ENCODE results near the gene SLC6A18. TPM values are rescaled to one million over a fixed set of nuclear protein-coding genes. Genes with fewer than 3 reads are reported as not detected.
A peak's percentile ranks its signal among the peaks of the same experiment; 100 is the strongest.
"Not testable (repeated sequence)": the region's sequence is repeated elsewhere in the genome, so short reads cannot be mapped to it uniquely, and the experiment has no call there.

SLC6A18 gene
- total RNA-seq, 1 donor from 2014 or later, result not detected

- peak overlapping the region; percentile 35 for H3K27ac Mint-ChIP-seq
- H3K4me3 Mint-ChIP-seq (ENCODE audit: low read depth), result peak overlapping the region; percentile 24
- H3K27me3 Mint-ChIP-seq (ENCODE audit: low read depth), result no peaks in the 10 kb centered on the region
- H3K9me3 Mint-ChIP-seq, result no peaks in the 10 kb centered on the region
- H3K36me3 Mint-ChIP-seq (ENCODE audit: low read depth), result no peaks in the 10 kb centered on the region
- peaks cover 18% of the 10 kb centered on the region for H3K4me1 Mint-ChIP-seq (ENCODE audit: low read depth)
- DNase-seq (ENCODE audit: low spot score), result peak; percentile 45
- intact Hi-C loops (cut with micrococcal nuclease), result no loop called here
Observed at GRCh38 chr5:1255081-1255561, 29.9 kb downstream of the SLC6A18 start.

GRCh38 chr5:1256776-1257175 is 31.6 kb downstream of the SLC6A18 start:
- Mint-ChIP-seq H3K4me1 (ENCODE audit: low read depth) (peaks cover 18% of the 10 kb centered on the region), H3K9me3 (no peaks in the 10 kb centered on the region), H3K4me3 (ENCODE audit: low read depth) (no peak overlapping the region), H3K27me3 (ENCODE audit: low read depth) (no peaks in the 10 kb centered on the region), H3K27ac (no peak overlapping the region), H3K36me3 (ENCODE audit: low read depth) (no peaks in the 10 kb centered on the region)
- intact Hi-C loops (cut with micrococcal nuclease), result no loop called here
- DNase-seq (ENCODE audit: low spot score), result no peak

- Mint-ChIP-seq H3K9me3 (no peaks in the 10 kb centered on the region), H3K27ac (no peak overlapping the region), H3K36me3 (ENCODE audit: low read depth) (no peaks in the 10 kb centered on the region), H3K27me3 (ENCODE audit: low read depth) (no peaks in the 10 kb centered on the region), H3K4me1 (ENCODE audit: low read depth) (peaks cover 18% of the 10 kb centered on the region), H3K4me3 (ENCODE audit: low read depth) (no peak overlapping the region)
- DNase-seq (ENCODE audit: low spot score), result no peak
- intact Hi-C loops (cut with micrococcal nuclease), result no loop called here
Observed at GRCh38 chr5:1257363-1257762, 32.2 kb downstream of the SLC6A18 start.

- H3K36me3 Mint-ChIP-seq (ENCODE audit: low read depth), result no peaks in the 10 kb centered on the region
- H3K4me3 Mint-ChIP-seq (ENCODE audit: low read depth), result no peak overlapping the region
- H3K27me3 Mint-ChIP-seq (ENCODE audit: low read depth), result no peaks in the 10 kb centered on the region
- intact Hi-C loops (cut with micrococcal nuclease), result no loop called here
- peaks cover 18% of the 10 kb centered on the region for H3K4me1 Mint-ChIP-seq (ENCODE audit: low read depth)
- H3K27ac Mint-ChIP-seq, result no peak overlapping the region
- no peak for DNase-seq (ENCODE audit: low spot score)
- no peaks in the 10 kb centered on the region for H3K9me3 Mint-ChIP-seq
Observed at GRCh38 chr5:1257841-1258240, 32.7 kb downstream of the SLC6A18 start.

- H3K36me3 Mint-ChIP-seq (ENCODE audit: low read depth), result no peaks in the 10 kb centered on the region
- DNase-seq (ENCODE audit: low spot score), result no peak
- no peak overlapping the region for H3K27ac Mint-ChIP-seq
- no peaks in the 10 kb centered on the region for H3K9me3 Mint-ChIP-seq
- intact Hi-C loops (cut with micrococcal nuclease), result no loop called here
- H3K4me3 Mint-ChIP-seq (ENCODE audit: low read depth), result no peak overlapping the region
- H3K4me1 Mint-ChIP-seq (ENCODE audit: low read depth), result peaks cover 13% of the 10 kb centered on the region
- H3K27me3 Mint-ChIP-seq (ENCODE audit: low read depth), result no peaks in the 10 kb centered on the region
Observed at GRCh38 chr5:1259806-1260480, 34.8 kb downstream of the SLC6A18 start.

- H3K27me3 Mint-ChIP-seq (ENCODE audit: low read depth), result no peaks in the 10 kb centered on the region
- no peaks in the 10 kb centered on the region for H3K4me1 Mint-ChIP-seq (ENCODE audit: low read depth)
- intact Hi-C loops (cut with micrococcal nuclease), result no loop called here
- no peak for DNase-seq (ENCODE audit: low spot score)
- no peaks in the 10 kb centered on the region for H3K9me3 Mint-ChIP-seq
- no peaks in the 10 kb centered on the region for H3K36me3 Mint-ChIP-seq (ENCODE audit: low read depth)
- no peak overlapping the region for H3K27ac Mint-ChIP-seq
- no peak overlapping the region for H3K4me3 Mint-ChIP-seq (ENCODE audit: low read depth)
Observed at GRCh38 chr5:1261643-1262042, 36.5 kb downstream of the SLC6A18 start.

GRCh38 chr5:1262381-1262780 is 37.2 kb downstream of the SLC6A18 start:
- Mint-ChIP-seq H3K27ac (no peak overlapping the region), H3K4me1 (ENCODE audit: low read depth) (no peaks in the 10 kb centered on the region), H3K9me3 (no peaks in the 10 kb centered on the region), H3K36me3 (ENCODE audit: low read depth) (peaks cover under 1% of the 10 kb centered on the region), H3K27me3 (ENCODE audit: low read depth) (no peaks in the 10 kb centered on the region), H3K4me3 (ENCODE audit: low read depth) (no peak overlapping the region)
- no peak for DNase-seq (ENCODE audit: low spot score)
- intact Hi-C loops (cut with micrococcal nuclease), result no loop called here

GRCh38 chr5:1264211-1264610 is 39.0 kb downstream of the SLC6A18 start:
- Mint-ChIP-seq H3K9me3 (no peaks in the 10 kb centered on the region), H3K36me3 (ENCODE audit: low read depth) (peaks cover 3% of the 10 kb centered on the region), H3K27ac (no peak overlapping the region), H3K27me3 (ENCODE audit: low read depth) (no peaks in the 10 kb centered on the region), H3K4me3 (ENCODE audit: low read depth) (no peak overlapping the region), H3K4me1 (ENCODE audit: low read depth) (peaks cover 8% of the 10 kb centered on the region)
- intact Hi-C loops (cut with micrococcal nuclease), result no loop called here
- DNase-seq (ENCODE audit: low spot score), result no peak

- Mint-ChIP-seq H3K27me3 (ENCODE audit: low read depth) (no peaks in the 10 kb centered on the region), H3K4me3 (ENCODE audit: low read depth) (no peak overlapping the region), H3K27ac (no peak overlapping the region), H3K4me1 (ENCODE audit: low read depth) (peaks cover 8% of the 10 kb centered on the region), H3K9me3 (no peaks in the 10 kb centered on the region), H3K36me3 (ENCODE audit: low read depth) (peaks cover 3% of the 10 kb centered on the region)
- intact Hi-C loops (cut with micrococcal nuclease), result no loop called here
- no peak for DNase-seq (ENCODE audit: low spot score)
Observed at GRCh38 chr5:1265026-1265425, 39.8 kb downstream of the SLC6A18 start.

- H3K27ac Mint-ChIP-seq, result no peak overlapping the region
- intact Hi-C loops (cut with micrococcal nuclease), result no loop called here
Observed at GRCh38 chr5:1265461-1266455, 40.6 kb downstream of the SLC6A18 start.

GRCh38 chr5:1266791-1267190 is 41.6 kb downstream of the SLC6A18 start:
- no peak for DNase-seq (ENCODE audit: low spot score)
- no peaks in the 10 kb centered on the region for H3K27me3 Mint-ChIP-seq (ENCODE audit: low read depth)
- H3K36me3 Mint-ChIP-seq (ENCODE audit: low read depth), result peaks cover 8% of the 10 kb centered on the region
- intact Hi-C loops (cut with micrococcal nuclease), result no loop called here
- H3K4me1 Mint-ChIP-seq (ENCODE audit: low read depth), result peaks cover 8% of the 10 kb centered on the region
- no peaks in the 10 kb centered on the region for H3K9me3 Mint-ChIP-seq
- H3K27ac Mint-ChIP-seq, result no peak overlapping the region
- no peak overlapping the region for H3K4me3 Mint-ChIP-seq (ENCODE audit: low read depth)

More at GRCh38 chr5:1265461-1266455, 40.6 kb downstream of the SLC6A18 start:
- peaks cover 6% of the 10 kb centered on the region for H3K36me3 Mint-ChIP-seq (ENCODE audit: low read depth)
- peaks cover 8% of the 10 kb centered on the region for H3K4me1 Mint-ChIP-seq (ENCODE audit: low read depth)
- no peaks in the 10 kb centered on the region for H3K9me3 Mint-ChIP-seq
- no peak overlapping the region for H3K4me3 Mint-ChIP-seq (ENCODE audit: low read depth)
- DNase-seq (ENCODE audit: low spot score), result no peak
- no peaks in the 10 kb centered on the region for H3K27me3 Mint-ChIP-seq (ENCODE audit: low read depth)

- H3K4me1 Mint-ChIP-seq (ENCODE audit: low read depth); intact Hi-C loops (cut with micrococcal nuclease); H3K27ac Mint-ChIP-seq; H3K4me3 Mint-ChIP-seq (ENCODE audit: low read depth); H3K27me3 Mint-ChIP-seq (ENCODE audit: low read depth); DNase-seq (ENCODE audit: low spot score); H3K9me3 Mint-ChIP-seq; H3K36me3 Mint-ChIP-seq (ENCODE audit: low read depth): not testable (repeated sequence)
Observed at GRCh38 chr5:1267464-1267863, 42.3 kb downstream of the SLC6A18 start.

- intact Hi-C loops (cut with micrococcal nuclease), result no loop called here
- no peaks in the 10 kb centered on the region for H3K27me3 Mint-ChIP-seq (ENCODE audit: low read depth)
- H3K9me3 Mint-ChIP-seq, result no peaks in the 10 kb centered on the region
- no peak for DNase-seq (ENCODE audit: low spot score)
- no peak overlapping the region for H3K4me3 Mint-ChIP-seq (ENCODE audit: low read depth)
- H3K27ac Mint-ChIP-seq, result no peak overlapping the region
- peaks cover 8% of the 10 kb centered on the region for H3K4me1 Mint-ChIP-seq (ENCODE audit: low read depth)
- H3K36me3 Mint-ChIP-seq (ENCODE audit: low read depth), result peaks cover 9% of the 10 kb centered on the region
Observed at GRCh38 chr5:1268056-1268455, 42.9 kb downstream of the SLC6A18 start.
